ENCODE results near the gene IL17REL.

DNA sequence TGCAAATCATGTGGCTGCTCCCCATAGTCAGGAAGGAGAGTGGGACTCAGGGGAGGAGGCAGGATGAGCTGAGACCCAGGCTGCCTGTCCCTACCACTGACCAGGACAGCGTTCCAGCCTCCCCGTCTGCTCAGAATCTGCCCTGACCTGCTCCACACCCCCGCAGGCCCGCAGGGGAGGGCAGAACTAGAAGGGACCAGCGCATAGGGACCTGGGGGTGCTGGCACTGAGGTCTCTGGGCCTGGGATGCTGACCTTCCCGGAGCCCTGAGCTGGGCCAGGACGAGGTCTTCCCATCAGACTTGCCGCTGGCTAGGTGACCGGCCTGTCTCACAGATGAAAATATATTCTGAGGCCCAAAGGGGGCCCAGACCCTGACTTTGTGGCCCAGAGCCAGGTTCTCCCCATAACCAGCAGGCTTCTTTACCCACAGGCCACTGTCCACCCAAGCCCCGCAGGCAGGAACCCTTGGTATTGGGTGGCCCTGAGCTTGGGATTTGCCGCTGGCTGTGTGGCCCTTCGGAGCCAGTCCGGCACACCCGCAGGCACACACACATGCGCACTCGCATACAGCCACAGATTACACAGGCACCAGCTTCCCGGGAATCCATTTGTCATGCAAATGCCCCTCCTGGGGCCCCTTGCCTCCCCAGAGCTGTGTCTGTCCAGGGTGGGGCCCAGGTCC is 65.8 kb downstream of the IL17REL start:
- TF ChIP-seq CTCF (IDR thresholded peaks at IDR 0.05) (no peak), POLR2AphosphoS5 (IDR thresholded peaks at IDR 0.05) (no peak), POLR2A (IDR thresholded peaks at IDR 0.05) (no peak)
